ENCODE data around the gene CACNG5.

Gene CACNG5

GRCh38 chr17:66858226-66859083 lies 23.5 kb downstream of the CACNG5 start:
- ATAC-seq: no peak
- no peak for TF ChIP-seq ESRRG (CRISPR knock-in tag; IDR thresholded peaks at IDR 0.05)
- no peak for TF ChIP-seq TOX (CRISPR knock-in tag; IDR thresholded peaks at IDR 0.05; ENCODE audit: borderline replicate concordance)
- no peak for TF ChIP-seq ARNTL (CRISPR knock-in tag; IDR thresholded peaks at IDR 0.05; ENCODE audit: borderline replicate concordance, low read depth)
- no peak for TF ChIP-seq ZFP3 (CRISPR knock-in tag; IDR thresholded peaks at IDR 0.05)
- TF ChIP-seq, protein P1, sequence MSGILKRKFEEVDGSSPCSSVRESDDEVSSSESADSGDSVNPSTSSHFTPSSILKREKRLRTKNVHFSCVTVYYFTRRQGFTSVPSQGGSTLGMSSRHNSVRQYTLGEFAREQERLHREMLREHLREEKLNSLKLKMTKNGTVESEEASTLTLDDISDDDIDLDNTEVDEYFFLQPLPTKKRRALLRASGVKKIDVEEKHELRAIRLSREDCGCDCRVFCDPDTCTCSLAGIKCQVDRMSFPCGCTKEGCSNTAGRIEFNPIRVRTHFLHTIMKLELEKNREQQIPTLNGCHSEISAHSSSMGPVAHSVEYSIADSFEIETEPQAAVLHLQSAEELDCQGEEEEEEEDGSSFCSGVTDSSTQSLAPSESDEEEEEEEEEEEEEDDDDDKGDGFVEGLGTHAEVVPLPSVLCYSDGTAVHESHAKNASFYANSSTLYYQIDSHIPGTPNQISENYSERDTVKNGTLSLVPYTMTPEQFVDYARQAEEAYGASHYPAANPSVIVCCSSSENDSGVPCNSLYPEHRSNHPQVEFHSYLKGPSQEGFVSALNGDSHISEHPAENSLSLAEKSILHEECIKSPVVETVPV (CRISPR knock-in tag; IDR thresholded peaks at IDR 0.05): no peak
- TF ChIP-seq, protein P2, sequence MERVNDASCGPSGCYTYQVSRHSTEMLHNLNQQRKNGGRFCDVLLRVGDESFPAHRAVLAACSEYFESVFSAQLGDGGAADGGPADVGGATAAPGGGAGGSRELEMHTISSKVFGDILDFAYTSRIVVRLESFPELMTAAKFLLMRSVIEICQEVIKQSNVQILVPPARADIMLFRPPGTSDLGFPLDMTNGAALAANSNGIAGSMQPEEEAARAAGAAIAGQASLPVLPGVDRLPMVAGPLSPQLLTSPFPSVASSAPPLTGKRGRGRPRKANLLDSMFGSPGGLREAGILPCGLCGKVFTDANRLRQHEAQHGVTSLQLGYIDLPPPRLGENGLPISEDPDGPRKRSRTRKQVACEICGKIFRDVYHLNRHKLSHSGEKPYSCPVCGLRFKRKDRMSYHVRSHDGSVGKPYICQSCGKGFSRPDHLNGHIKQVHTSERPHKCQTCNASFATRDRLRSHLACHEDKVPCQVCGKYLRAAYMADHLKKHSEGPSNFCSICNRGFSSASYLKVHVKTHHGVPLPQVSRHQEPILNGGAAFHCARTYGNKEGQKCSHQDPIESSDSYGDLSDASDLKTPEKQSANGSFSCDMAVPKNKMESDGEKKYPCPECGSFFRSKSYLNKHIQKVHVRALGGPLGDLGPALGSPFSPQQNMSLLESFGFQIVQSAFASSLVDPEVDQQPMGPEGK (CRISPR knock-in tag; IDR thresholded peaks at IDR 0.05; ENCODE audit: borderline replicate concordance): no peak
- TF ChIP-seq BACH2 (CRISPR knock-in tag; IDR thresholded peaks at IDR 0.05; ENCODE audit: borderline replicate concordance): no peak

DNA sequence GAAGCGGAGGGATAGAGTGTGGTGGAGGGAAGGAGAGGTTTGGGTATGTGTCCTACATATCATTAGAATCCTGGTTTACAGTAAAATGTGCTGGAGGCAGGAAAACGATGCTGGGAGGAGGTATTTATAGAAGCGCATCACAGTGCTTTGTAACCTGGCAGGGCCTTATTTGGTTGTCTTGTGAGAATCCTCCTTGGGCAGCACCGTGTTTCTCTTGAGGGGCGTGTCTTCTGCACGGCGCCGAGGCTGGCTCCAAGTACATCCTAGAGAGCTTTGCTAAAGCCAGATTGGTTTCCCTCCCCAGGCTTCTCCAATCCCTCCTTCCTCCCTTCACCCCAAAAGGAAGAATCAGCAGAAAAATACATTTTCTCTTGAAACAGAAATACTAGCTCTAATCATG lies 24.4 kb downstream of the CACNG5 start:
- TF ChIP-seq, protein P3, sequence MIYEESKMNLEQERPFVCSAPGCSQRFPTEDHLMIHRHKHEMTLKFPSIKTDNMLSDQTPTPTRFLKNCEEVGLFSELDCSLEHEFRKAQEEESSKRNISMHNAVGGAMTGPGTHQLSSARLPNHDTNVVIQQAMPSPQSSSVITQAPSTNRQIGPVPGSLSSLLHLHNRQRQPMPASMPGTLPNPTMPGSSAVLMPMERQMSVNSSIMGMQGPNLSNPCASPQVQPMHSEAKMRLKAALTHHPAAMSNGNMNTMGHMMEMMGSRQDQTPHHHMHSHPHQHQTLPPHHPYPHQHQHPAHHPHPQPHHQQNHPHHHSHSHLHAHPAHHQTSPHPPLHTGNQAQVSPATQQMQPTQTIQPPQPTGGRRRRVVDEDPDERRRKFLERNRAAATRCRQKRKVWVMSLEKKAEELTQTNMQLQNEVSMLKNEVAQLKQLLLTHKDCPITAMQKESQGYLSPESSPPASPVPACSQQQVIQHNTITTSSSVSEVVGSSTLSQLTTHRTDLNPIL (CRISPR knock-in tag; IDR thresholded peaks at IDR 0.05; ENCODE audit: low read depth): no peak
- TF ChIP-seq RARB (CRISPR knock-in tag; IDR thresholded peaks at IDR 0.05) (no peak), CSDC2 (CRISPR knock-in tag; IDR thresholded peaks at IDR 0.05) (no peak), PPARA (CRISPR knock-in tag; IDR thresholded peaks at IDR 0.05; ENCODE audit: borderline replicate concordance) (no peak)
- TF ChIP-seq, protein P1 (CRISPR knock-in tag; IDR thresholded peaks at IDR 0.05): no peak
- ATAC-seq: no peak

DNA sequence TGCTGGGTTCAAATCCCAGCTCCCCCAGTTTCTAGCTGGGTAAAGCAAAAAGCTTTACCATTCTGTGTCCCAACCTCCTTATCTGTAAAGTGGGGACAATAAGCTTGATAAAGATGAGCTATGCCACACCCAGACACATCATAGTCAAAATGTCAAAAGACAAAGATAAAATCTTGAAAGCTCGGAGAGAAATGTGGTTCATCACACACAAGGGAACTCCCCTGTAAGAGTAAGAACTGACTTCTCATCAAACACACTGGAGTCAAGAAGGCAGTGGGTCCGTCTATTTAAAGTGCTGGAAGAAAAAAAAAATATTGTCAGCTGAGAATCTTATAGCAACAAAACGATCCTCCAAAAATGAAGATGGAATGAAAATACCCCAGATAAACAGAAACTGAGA lies 25.3 kb downstream of the CACNG5 start:
- ATAC-seq: no peak
- TF ChIP-seq TOX (CRISPR knock-in tag; IDR thresholded peaks at IDR 0.05; ENCODE audit: borderline replicate concordance) (no peak), ZC3H10 (CRISPR knock-in tag; IDR thresholded peaks at IDR 0.05) (no peak), ESRRG (CRISPR knock-in tag; IDR thresholded peaks at IDR 0.05) (no peak), SNAI2 (CRISPR knock-in tag; IDR thresholded peaks at IDR 0.05) (no peak), ZNF70 (CRISPR knock-in tag; IDR thresholded peaks at IDR 0.05) (no peak), CSDC2 (CRISPR knock-in tag; IDR thresholded peaks at IDR 0.05) (no peak), ISL1 (CRISPR knock-in tag; IDR thresholded peaks at IDR 0.05) (no peak)
- TF ChIP-seq, protein P4, sequence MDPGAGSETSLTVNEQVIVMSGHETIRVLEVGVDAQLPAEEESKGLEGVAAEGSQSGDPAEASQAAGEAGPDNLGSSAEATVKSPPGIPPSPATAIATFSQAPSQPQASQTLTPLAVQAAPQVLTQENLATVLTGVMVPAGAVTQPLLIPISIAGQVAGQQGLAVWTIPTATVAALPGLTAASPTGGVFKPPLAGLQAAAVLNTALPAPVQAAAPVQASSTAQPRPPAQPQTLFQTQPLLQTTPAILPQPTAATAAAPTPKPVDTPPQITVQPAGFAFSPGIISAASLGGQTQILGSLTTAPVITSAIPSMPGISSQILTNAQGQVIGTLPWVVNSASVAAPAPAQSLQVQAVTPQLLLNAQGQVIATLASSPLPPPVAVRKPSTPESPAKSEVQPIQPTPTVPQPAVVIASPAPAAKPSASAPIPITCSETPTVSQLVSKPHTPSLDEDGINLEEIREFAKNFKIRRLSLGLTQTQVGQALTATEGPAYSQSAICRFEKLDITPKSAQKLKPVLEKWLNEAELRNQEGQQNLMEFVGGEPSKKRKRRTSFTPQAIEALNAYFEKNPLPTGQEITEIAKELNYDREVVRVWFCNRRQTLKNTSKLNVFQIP (CRISPR knock-in tag; IDR thresholded peaks at IDR 0.05; ENCODE audit: borderline replicate concordance, low read depth): no peak

DNA sequence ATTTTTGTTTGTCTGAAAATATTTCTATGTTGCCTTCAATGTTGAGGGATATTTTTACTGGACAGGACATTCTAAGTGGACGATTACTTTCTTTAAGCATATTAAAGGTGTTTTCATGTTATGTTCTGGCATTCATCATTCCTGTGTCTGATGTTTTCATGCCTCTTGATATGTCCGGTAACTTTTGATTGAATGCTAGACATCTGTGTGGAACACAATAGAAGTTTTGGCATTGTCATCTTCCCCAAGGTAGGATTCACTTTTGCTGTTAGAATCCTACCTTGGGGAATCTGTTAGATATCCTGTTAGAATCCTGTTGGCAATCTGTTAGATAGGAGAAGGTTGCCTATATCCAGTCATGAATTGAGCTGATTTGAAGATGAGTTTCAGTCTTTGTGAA lies 28.9 kb downstream of the CACNG5 start:
- ATAC-seq: no peak
- TF ChIP-seq ARNTL (CRISPR knock-in tag; IDR thresholded peaks at IDR 0.05; ENCODE audit: borderline replicate concordance, low read depth): no peak
- TF ChIP-seq TSHZ2 (CRISPR knock-in tag; IDR thresholded peaks at IDR 0.05): no peak
- TF ChIP-seq ZNF70 (CRISPR knock-in tag; IDR thresholded peaks at IDR 0.05): no peak
- TF ChIP-seq, protein P3 (CRISPR knock-in tag; IDR thresholded peaks at IDR 0.05; ENCODE audit: low read depth): no peak
- TF ChIP-seq OSR1 (CRISPR knock-in tag; IDR thresholded peaks at IDR 0.05): no peak
- no peak for TF ChIP-seq ISL1 (CRISPR knock-in tag; IDR thresholded peaks at IDR 0.05)

All from SK-N-SH treated with all-trans-retinoic acid at 6 μM for 48 hours (cell line).